ENCODE measurements around the gene ADCY9.

DNA sequence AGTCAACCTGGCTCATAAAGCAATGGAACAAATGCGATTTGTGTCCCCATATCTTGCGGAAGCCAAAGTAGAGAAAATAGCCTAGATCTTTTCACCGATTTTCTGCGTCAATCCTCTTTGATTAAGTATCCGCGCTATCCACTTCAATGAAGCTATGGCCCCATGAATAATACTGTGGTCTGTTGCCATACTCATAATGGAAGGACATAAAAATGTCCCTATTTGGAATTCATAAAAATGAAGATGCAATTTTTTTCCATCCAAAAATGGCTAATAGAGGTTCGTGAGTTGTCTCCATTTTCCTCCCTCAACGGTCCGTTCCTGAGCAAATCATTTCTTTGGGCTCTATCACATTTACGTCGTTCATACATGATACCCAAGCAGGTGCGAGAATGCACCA is 25.4 kb upstream of the ADCY9 start:
- TF ChIP-seq, protein P1, sequence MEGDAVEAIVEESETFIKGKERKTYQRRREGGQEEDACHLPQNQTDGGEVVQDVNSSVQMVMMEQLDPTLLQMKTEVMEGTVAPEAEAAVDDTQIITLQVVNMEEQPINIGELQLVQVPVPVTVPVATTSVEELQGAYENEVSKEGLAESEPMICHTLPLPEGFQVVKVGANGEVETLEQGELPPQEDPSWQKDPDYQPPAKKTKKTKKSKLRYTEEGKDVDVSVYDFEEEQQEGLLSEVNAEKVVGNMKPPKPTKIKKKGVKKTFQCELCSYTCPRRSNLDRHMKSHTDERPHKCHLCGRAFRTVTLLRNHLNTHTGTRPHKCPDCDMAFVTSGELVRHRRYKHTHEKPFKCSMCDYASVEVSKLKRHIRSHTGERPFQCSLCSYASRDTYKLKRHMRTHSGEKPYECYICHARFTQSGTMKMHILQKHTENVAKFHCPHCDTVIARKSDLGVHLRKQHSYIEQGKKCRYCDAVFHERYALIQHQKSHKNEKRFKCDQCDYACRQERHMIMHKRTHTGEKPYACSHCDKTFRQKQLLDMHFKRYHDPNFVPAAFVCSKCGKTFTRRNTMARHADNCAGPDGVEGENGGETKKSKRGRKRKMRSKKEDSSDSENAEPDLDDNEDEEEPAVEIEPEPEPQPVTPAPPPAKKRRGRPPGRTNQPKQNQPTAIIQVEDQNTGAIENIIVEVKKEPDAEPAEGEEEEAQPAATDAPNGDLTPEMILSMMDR (conservative IDR thresholded peaks at IDR 0.05) = no peak
- TF ChIP-seq EZH2 (IDR thresholded peaks at IDR 0.05; ENCODE audit: low read depth) = no peak

Data from PC-9 (cell line).